ENCODE data around the gene EFL1. TPM values are rescaled to one million over a fixed set of nuclear protein-coding genes. Genes with fewer than 3 reads are reported as not detected.

EFL1 gene
- total RNA-seq, 2 donors from 2014 or later = 42.0 to 59.1 TPM

GRCh38 chr15:82174471-82175235 is 87.9 kb downstream of the EFL1 start:
- TF ChIP-seq, protein P1, sequence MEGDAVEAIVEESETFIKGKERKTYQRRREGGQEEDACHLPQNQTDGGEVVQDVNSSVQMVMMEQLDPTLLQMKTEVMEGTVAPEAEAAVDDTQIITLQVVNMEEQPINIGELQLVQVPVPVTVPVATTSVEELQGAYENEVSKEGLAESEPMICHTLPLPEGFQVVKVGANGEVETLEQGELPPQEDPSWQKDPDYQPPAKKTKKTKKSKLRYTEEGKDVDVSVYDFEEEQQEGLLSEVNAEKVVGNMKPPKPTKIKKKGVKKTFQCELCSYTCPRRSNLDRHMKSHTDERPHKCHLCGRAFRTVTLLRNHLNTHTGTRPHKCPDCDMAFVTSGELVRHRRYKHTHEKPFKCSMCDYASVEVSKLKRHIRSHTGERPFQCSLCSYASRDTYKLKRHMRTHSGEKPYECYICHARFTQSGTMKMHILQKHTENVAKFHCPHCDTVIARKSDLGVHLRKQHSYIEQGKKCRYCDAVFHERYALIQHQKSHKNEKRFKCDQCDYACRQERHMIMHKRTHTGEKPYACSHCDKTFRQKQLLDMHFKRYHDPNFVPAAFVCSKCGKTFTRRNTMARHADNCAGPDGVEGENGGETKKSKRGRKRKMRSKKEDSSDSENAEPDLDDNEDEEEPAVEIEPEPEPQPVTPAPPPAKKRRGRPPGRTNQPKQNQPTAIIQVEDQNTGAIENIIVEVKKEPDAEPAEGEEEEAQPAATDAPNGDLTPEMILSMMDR (conservative IDR thresholded peaks at IDR 0.05) = no peak
- DNase-seq = no peak
- Histone ChIP-seq H3K4me3 (ENCODE audit: low read length) (no peak overlapping the region), H3K4me1 (ENCODE audit: control insufficient read depth, insufficient read depth, low read length) (peaks cover 6% of the 10 kb centered on the region), H3K36me3 (ENCODE audit: control insufficient read depth, insufficient read depth, low read length) (peaks cover 25% of the 10 kb centered on the region), H3K27me3 (ENCODE audit: control insufficient read depth, insufficient read depth, low read length, poor library complexity, severe bottlenecking) (no peaks in the 10 kb centered on the region), H3K9ac (ENCODE audit: extremely low read depth, low read length, poor library complexity, severe bottlenecking) (no peak overlapping the region), H3K27ac (ENCODE audit: low read depth, low read length) (no peak overlapping the region), H3K9me3 (ENCODE audit: control insufficient read depth, low read length) (no peaks in the 10 kb centered on the region)
- WGBS, 2 experiments (ENCODE audit: insufficient coverage in 1 of 2, insufficient read length in 1 of 2) = 98 to 100% methylated on average over 4 to 5 of the region's 5 CpGs
- peak overlapping the region; percentile 35 for H3K27ac Mint-ChIP-seq
- no peaks in the 10 kb centered on the region for H3K9me3 Mint-ChIP-seq
- no peaks in the 10 kb centered on the region for H3K27me3 Mint-ChIP-seq (ENCODE audit: insufficient read depth)
- peaks cover 6% of the 10 kb centered on the region for H3K4me1 Mint-ChIP-seq
- peaks cover 2% of the 10 kb centered on the region for H3K36me3 Mint-ChIP-seq (ENCODE audit: low read depth)
- H3K4me3 Mint-ChIP-seq = no peak overlapping the region

GRCh38 chr15:82173108-82173507 is 89.4 kb downstream of the EFL1 start:
- peaks cover 3% of the 10 kb centered on the region for H3K4me1 Mint-ChIP-seq
- H3K27me3 ChIP-seq (ENCODE audit: control insufficient read depth, insufficient read depth, low read length, poor library complexity, severe bottlenecking) = no peaks in the 10 kb centered on the region
- TF ChIP-seq, protein P1 (conservative IDR thresholded peaks at IDR 0.05) = no peak
- peaks cover 2% of the 10 kb centered on the region for H3K4me1 ChIP-seq (ENCODE audit: control insufficient read depth, insufficient read depth, low read length)
- H3K4me3 Mint-ChIP-seq = no peak overlapping the region
- H3K36me3 ChIP-seq (ENCODE audit: control insufficient read depth, insufficient read depth, low read length) = peaks cover 32% of the 10 kb centered on the region
- H3K27ac Mint-ChIP-seq = no peak overlapping the region
- no peak for DNase-seq
- H3K9ac ChIP-seq (ENCODE audit: extremely low read depth, low read length, poor library complexity, severe bottlenecking) = no peak overlapping the region
- WGBS, 2 experiments (ENCODE audit: insufficient coverage in 1 of 2, insufficient read length in 1 of 2) = no CpG with 5 or more reads among the region's 1 CpG
- H3K4me3 ChIP-seq (ENCODE audit: low read length) = no peak overlapping the region
- no peaks in the 10 kb centered on the region for H3K9me3 Mint-ChIP-seq
- H3K9me3 ChIP-seq (ENCODE audit: control insufficient read depth, low read length) = no peaks in the 10 kb centered on the region
- peaks cover 14% of the 10 kb centered on the region for H3K36me3 Mint-ChIP-seq (ENCODE audit: low read depth)
- H3K27ac ChIP-seq (ENCODE audit: low read depth, low read length) = no peak overlapping the region
- no peaks in the 10 kb centered on the region for H3K27me3 Mint-ChIP-seq (ENCODE audit: insufficient read depth)

DNA sequence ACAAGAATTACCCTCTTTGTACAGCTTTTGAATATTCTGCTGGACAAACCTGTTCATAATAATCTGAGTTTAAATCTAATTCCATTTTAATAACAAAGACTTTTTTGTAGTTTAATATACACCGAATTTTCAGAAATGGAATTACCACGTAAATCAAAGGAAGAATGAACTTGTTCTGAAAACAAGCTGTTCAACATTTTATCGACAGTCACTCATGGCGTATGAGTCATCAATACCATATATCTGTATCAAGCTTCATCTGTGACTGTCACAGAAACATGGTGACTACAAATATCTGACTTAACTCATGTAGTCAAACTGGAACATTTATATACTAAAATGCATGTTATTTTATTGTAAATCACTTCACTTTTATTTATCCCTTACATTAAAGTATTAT is 90.0 kb downstream of the EFL1 start:
- peaks cover 27% of the 10 kb centered on the region for H3K36me3 ChIP-seq (ENCODE audit: control insufficient read depth, insufficient read depth, low read length)
- no peaks in the 10 kb centered on the region for H3K27me3 Mint-ChIP-seq (ENCODE audit: insufficient read depth)
- no peak overlapping the region for H3K27ac Mint-ChIP-seq
- DNase-seq = no peak
- TF ChIP-seq, protein P1 (conservative IDR thresholded peaks at IDR 0.05) = no peak
- H3K9ac ChIP-seq (ENCODE audit: extremely low read depth, low read length, poor library complexity, severe bottlenecking) = no peak overlapping the region
- H3K9me3 Mint-ChIP-seq = no peaks in the 10 kb centered on the region
- H3K4me3 ChIP-seq (ENCODE audit: low read length) = no peak overlapping the region
- H3K27ac ChIP-seq (ENCODE audit: low read depth, low read length) = no peak overlapping the region
- H3K4me3 Mint-ChIP-seq = no peak overlapping the region
- peaks cover 14% of the 10 kb centered on the region for H3K36me3 Mint-ChIP-seq (ENCODE audit: low read depth)
- WGBS, 2 experiments (ENCODE audit: insufficient coverage in 1 of 2, insufficient read length in 1 of 2) = 94 to 96% methylated on average over 3 to 4 of the region's 4 CpGs
- H3K27me3 ChIP-seq (ENCODE audit: control insufficient read depth, insufficient read depth, low read length, poor library complexity, severe bottlenecking) = no peaks in the 10 kb centered on the region
- H3K4me1 Mint-ChIP-seq = peaks cover 3% of the 10 kb centered on the region
- no peaks in the 10 kb centered on the region for H3K9me3 ChIP-seq (ENCODE audit: control insufficient read depth, low read length)
- no peaks in the 10 kb centered on the region for H3K4me1 ChIP-seq (ENCODE audit: control insufficient read depth, insufficient read depth, low read length)
